Measurements from ENCODE around the gene IL17RB.

Gene IL17RB

DNA sequence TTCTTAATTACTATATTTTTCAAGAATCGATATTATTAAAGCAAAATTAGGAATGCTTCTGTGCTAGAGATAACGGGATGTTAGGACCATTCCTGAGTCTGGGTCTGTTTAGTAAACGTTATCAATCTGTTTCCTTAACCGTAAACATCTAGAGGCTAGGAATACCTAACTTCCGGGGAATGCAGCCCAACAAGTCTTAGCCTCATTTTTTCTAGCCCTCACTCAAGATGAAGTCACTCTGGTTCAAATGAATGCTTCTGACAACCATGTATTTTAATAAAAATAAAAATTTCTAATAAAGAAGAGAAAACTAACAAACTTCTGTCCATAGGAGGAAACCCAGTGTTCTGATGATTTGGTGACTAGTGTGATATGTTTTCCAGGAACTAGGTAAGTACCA lies 56.3 kb downstream of the IL17RB start:
- peaks cover under 1% of the 10 kb centered on the region for H3K27me3 ChIP-seq (ENCODE audit: low read depth, low read length)
- H3K4me1 ChIP-seq (ENCODE audit: control insufficient read depth in 1 of 2, insufficient read depth in 2 of 2, low read length in 2 of 2), result no peaks in the 10 kb centered on the region
- no peak overlapping the region for H3K4me3 ChIP-seq (ENCODE audit: low read depth in 1 of 2, low read length in 2 of 2)
- H3K27ac ChIP-seq (ENCODE audit: low read length), result no peak overlapping the region
- no peaks in the 10 kb centered on the region for H3K36me3 ChIP-seq (ENCODE audit: control insufficient read depth in 1 of 2, insufficient read depth in 2 of 2, low read length in 2 of 2)
- H3K9me3 ChIP-seq (ENCODE audit: control insufficient read depth in 1 of 2, low read length in 2 of 2), result no peaks in the 10 kb centered on the region

DNA sequence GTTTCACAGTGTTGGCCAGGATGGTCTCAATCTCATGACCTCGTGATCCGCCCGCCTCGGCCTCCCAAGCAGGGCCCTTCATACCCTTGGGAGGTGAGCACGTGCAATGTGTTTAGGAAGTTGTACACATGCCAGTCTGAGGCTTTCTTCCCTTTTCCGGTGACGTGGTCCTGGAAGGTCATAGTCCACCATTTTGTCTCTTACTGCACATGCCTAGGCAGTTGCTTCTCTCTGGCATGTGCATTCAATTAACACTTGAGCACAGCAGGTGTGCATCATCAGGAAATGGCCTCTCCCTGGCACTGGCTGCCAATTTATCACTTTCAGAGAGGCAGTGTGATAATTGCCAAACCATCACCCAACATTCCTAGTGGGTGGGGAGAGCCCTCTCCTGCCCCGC lies 67.0 kb downstream of the IL17RB start:
- H3K27ac ChIP-seq (ENCODE audit: low read length), result no peak overlapping the region
- no peaks in the 10 kb centered on the region for H3K4me1 ChIP-seq (ENCODE audit: control insufficient read depth in 1 of 2, insufficient read depth in 2 of 2, low read length in 2 of 2)
- no peak overlapping the region for H3K4me3 ChIP-seq (ENCODE audit: low read depth in 1 of 2, low read length in 2 of 2)
- H3K9me3 ChIP-seq (ENCODE audit: control insufficient read depth in 1 of 2, low read length in 2 of 2), result no peaks in the 10 kb centered on the region
- H3K36me3 ChIP-seq (ENCODE audit: control insufficient read depth in 1 of 2, insufficient read depth in 2 of 2, low read length in 2 of 2), result no peaks in the 10 kb centered on the region
- H3K27me3 ChIP-seq (ENCODE audit: low read depth, low read length), result no peaks in the 10 kb centered on the region

Measured in muscle layer of duodenum (tissue), 2 donors.